Forelimb muscle (tissue), 1 donor: Measurements from ENCODE around the gene RBM19. TPM values are rescaled to one million over a fixed set of nuclear protein-coding genes. Genes with fewer than 3 reads are reported as not detected.

Experiments used
- DNase-seq: peaks from one replicate; pipeline ENCODE4 v3.0.0-alpha.2; 2013; ENCODE audit warnings: low read depth
- polyA plus RNA-seq: library from polyadenylated mRNA; unstranded; fragments of 120-200 nt; gene quantifications from one replicate; pipeline ENCODE4 v1.2.1, GENCODE V29; 2013; ENCODE audit not compliant: insufficient read length

The RBM19 gene
- polyA plus RNA-seq, 1 donor, result 17.1 TPM

DNA sequence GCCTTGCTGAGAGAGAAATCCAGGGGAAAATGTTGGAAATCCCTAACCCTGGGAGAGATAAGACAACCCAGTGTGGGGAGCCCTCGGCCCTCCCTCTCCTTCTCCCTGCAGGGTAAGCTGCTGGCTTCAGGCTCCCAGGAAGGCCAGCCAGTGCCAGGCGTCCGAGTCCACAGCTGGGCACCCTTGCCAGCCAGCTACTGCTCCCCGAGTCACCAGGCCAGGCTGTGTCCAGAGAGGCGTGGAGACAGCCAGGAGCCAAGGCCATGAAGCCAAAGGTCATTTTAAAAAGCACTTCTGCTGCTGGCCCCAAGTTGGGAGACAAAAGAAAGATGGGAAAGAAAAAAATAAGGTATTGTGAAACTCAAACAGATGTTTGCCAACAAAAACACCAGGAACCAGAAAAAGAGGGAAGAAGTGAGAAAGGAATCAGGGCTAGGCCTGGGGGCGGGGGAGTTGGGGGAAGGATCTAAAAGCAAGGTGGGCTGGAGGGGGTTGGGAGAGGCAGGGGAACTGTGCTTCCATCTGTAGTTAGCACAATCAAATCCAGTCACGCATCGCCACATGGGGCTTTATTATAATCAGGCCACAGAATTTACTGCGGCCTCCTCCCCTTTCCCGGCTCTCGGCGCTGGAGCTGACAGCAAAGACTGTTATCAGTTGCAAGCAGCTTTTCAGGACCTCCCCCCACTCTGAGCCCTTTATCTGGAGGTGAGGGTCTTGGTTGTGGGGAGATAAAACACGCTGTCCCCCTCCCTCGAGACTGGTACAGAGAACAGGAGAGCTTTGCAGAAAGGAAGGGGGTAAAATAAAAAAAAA lies 33.5 kb downstream of the RBM19 start:
- peak; percentile 2 for DNase-seq

- no peak for DNase-seq
These were observed 34.6 kb downstream of the RBM19 start for GRCh38 chr12:113931517-113931916.

DNA sequence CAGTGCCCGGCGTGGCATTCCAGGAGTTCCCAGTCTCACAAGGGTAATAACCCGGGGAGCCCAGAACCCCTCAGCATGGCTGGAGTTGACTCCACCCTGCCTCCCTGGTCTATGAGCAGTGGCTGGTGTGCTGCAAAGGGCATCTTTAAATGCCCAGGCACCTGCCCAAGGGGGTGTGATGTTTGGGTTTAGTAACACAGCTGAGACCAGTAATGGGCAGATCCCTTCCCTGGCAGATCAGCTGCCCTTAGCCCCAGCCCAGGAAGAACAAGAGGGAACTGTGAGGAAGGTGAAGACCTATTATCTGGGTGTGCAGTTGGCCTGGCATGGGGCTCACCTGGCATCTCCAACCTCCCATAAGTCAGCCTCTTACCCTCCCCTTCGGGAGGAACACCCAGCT lies 35.9 kb downstream of the RBM19 start:
- no peak for DNase-seq

DNA sequence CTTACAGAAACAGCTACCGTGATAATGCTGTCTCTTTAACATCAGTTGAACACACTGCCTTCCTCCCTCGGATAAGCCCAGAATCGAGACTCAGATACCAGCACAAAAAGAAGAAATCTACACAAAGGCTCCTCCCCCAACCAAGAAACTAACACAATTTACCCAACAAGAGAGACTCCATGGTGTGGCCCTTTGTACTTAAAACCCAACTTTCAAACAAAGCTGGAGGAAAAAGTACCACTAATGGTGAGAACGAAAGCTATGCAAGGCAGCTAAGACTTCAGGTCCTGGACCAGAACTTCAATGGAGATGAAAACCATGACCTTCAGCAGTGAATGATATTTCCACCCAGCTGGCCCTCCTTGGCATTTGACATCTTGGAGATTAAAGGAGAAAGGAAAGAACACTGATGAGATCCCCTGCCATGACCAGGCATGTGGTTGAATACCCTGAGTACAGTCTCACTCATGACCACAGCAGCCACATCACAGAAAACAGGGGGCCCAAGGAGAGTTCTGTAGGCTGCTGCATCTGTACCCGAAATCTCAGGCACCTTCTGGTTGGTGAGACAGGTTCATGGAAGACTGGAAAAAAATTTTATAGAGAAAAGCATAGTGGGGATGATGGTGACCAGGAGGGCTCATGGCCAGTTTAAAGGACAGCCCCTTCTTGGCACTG lies 36.7 kb downstream of the RBM19 start:
- DNase-seq, result no peak

- DNase-seq, result no peak
These were observed 39.3 kb downstream of the RBM19 start for GRCh38 chr12:113926788-113927187.

DNA sequence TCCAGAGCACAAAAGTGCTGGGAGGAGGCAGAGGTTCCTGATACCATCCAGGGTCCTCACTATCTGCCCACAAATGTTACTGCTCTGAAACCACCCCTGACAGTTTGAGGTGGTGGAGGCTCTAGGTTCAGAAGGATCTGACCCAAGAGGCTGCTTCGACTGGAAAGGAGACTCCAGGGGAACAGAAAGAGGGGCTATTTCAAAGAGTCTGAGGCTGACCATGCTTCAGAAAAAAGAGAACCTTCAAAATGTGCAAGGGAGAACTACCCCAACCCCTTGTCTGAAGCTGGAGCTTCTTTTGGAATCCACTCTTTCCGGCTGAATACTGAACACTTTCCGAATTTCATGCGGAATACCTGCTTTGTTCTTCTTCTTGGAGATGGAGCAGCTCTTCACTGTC lies 41.8 kb downstream of the RBM19 start:
- no peak for DNase-seq

- no peak for DNase-seq
These were observed 42.9 kb downstream of the RBM19 start for GRCh38 chr12:113923251-113923650.

GRCh38 chr12:113921430-113921829 lies 44.7 kb downstream of the RBM19 start:
- no peak for DNase-seq

GRCh38 chr12:113919791-113920190 lies 46.3 kb downstream of the RBM19 start:
- DNase-seq, result no peak

GRCh38 chr12:113918306-113918705 lies 47.8 kb downstream of the RBM19 start:
- no peak for DNase-seq

- DNase-seq, result no peak
These were observed 48.7 kb downstream of the RBM19 start for GRCh38 chr12:113917393-113917792.

DNA sequence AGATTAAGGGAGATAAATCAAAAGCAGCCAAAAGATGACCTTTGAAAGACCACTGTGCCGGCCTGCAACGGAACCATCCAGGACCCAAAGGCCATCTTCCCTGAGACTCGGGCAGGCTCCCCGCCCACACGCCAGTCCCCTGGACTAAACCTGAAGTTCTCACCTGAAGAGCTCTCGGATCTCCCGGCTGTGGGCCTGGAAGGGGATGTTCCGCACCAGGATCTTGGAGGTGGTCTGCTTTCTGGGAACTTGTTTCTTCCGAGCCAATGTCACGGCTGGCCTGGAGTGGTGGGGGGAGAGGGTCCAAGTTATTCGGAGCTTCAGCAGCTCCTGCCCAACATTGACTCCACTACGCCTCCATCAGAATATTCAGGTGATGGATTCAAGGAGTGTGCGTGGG lies 51.3 kb downstream of the RBM19 start:
- DNase-seq, result no peak

- DNase-seq, result no peak
These were observed 51.9 kb downstream of the RBM19 start for GRCh38 chr12:113914176-113914575.

GRCh38 chr12:113912760-113913329 lies 53.3 kb downstream of the RBM19 start:
- DNase-seq, result no peak

DNA sequence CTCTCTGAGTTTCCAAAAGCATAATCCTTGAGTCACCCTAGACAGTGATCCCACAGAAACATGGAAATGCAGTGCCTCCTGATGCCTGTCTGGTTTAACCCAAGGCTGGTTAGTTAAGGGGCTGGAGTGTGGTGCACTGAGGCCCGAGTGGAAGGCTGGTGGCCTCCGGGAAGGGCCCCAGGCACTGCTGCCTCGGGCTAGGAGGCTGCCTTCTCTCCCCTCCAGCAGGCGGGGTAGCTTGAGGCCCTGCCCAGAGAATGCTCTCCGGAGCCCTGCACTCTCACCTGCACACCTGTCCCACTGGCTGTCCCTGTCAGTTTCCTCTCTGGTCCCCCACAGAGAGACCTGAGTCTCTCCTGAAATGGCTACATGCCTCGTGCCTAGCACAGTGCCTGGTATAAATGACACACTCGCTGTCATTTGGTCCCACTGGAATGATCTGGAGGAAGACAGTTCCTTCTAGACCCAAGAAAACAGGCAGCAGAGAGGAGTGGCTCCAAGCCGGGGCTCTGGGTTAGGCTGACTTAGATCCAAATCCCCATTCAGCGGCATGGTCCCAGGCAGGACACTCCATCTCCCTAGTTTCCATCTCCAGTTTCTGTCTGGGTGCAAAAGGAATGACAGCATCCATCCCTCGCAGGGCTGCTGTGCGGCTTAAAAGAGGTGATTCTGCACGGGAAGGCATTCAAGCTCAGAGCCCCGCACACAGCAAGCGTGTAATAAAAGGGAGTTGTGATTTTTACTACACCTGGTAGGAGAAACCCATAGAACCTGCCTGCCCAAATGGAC lies 54.0 kb downstream of the RBM19 start:
- DNase-seq, result no peak

- DNase-seq, result no peak
These were observed 55.3 kb downstream of the RBM19 start for GRCh38 chr12:113910751-113911272.

DNA sequence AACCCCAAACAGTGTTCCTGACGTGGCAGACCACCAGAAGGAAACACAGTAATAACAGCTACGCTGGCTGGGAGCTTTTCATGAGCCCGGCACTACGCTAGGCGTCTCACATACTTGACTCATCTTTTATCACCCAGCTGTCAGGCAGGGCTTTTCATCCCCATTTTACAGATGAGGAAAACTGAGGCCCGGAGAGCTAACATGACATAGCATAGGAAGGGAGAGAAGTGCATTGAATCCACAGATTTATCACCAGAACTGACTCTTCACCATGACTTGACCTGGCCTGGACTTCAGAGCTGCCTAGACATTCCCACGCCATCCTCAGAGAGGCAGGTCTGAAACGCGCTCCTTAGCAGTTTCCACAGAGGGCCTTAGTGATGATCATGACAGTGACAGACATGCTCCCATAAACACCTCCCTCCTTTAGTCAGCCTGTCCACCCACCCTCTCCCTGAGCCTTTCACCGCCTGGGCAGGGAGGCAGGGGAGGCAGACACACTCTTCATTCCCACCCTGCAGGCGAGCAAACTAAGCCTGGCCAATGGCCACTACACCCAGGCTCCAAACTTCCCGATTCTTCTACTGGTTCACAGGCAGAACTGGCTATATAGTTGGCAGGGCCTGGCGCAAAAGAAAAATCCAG lies 56.2 kb downstream of the RBM19 start:
- no peak for DNase-seq

- no peak for DNase-seq
These were observed 57.5 kb downstream of the RBM19 start for GRCh38 chr12:113908584-113909100.

DNA sequence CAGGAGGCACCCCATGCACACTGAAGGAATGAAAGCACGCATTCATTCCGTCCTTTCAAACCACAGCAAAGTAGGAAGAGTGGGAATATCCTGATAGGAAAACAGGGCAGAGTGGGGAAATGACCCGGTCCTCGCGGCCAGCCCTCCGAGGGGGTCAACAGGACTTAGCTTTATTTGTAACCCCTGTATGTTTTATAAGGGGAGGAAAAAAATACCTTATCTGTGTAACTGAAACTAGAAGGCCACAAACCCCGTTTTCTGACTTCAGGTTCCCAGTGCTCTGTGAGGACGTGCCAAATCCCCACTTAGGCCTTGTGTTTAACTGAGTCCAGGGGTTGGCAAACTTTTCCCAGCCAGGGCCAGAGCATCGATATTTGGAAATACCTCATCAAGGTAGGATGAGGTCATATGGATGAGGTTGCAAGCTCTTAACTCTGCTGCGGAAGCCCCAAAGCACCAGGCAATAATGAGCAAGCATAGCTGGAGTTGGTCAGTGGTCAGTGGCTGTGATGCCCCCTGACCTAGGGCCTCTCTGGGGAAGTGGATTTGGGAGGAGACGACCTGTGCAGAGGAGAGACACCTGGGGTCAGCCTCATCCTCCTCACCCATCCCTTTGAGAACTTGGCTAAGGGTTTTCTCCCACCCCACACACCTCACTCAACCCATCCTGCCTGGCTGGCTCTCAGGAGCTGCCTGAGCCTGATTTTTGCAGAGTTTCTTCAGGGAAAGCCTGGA lies 58.5 kb downstream of the RBM19 start:
- DNase-seq, result no peak

- DNase-seq, result no peak
These were observed 59.5 kb downstream of the RBM19 start for GRCh38 chr12:113906411-113907200.
